NCI-H2171 (cell line): ENCODE data around the gene KIRREL3.

Experiments used
- DNase-seq: peaks from one replicate; lab custom pipeline; 2025; lab: John Stamatoyannopoulos, UW

KIRREL3 gene

DNA sequence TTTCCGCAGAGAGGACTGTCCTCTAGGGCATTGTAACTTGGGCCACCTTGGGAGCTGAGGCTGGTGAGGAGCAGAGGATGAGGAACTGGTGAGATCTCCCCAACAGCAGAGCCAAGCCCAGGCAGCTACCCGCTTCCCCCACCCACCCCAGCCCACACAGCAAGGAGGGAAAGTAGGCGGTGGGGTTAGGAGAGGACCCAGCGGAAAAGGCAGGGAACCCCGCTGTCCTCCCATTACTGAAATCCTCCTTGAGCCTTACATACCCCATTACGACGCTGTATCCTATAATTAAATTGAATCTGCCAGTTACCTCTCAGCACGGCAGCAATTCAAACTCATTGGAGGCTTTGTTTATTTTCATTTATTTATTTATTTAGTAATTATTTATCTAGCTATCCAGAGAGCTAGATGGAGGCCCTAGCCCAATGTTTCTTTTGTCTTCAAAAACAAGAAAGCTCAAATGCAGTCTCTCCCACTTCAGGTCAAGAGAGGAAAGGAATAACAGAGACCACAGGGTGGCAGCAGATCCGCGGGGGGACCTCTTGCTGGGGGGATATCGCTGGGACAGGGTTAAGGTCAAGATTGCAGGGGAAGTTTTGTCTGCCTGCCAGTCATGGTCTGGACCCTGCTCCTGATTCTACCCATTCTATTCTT, 427.1 kb downstream of the KIRREL3 start:
- no peak for DNase-seq

DNA sequence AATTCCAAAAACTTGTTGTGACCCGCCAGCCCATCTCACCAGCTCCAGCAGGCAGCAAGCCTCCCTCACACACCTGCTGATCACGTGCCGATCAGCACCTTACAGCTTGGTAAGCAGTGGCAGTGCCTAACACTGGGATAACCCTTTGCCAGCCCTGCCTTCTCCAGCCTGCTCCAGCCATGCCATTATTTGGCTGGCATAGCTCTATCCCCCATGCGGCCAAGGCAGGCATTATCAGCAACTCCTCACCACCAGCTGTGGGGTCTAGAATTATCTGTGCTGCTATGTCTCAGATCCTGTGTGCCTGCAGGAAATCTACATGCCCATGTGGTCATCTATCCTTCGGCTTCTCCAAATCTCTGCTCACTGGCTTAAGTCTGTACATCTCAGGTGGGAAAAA, 430.1 kb downstream of the KIRREL3 start:
- no peak for DNase-seq

DNA sequence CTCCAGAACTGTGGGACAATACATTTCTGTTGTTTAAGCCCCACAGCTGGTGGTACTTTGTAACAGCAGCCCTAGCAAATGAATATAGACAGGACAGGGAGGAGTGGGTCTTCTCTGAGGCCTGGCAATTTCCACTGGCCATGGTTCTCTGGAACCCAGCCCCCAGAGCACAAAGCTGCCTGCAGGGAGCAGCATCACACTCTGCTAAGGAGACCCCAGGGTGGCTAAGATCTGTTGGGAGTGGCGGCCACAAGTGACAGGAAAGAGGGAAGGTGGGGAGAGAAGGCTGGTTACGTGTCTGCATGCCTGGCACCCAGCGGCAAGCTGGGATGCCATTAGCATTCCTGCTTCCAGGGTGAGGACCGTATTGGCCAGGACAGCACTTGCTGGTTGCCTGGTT, 433.2 kb downstream of the KIRREL3 start:
- no peak for DNase-seq

DNA sequence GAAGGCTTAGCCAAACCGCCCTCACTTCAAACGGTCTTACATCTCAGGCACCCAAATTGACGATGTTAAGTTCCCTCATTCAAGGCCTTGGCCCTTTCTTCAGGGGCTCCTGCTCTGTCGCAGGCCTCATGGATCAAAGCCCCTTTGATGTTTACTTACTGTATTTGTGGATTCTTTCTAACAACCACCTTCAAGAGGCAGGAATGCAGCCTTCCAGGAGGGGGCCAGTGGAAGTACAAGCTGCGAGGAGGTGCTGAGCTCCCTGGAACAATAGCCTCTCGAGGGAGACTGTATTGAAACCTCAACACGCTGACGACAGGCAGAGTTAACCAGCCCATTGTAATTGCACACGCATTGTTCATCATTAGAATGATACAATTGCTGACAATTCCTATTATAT, 436.0 kb downstream of the KIRREL3 start:
- DNase-seq = no peak

DNA sequence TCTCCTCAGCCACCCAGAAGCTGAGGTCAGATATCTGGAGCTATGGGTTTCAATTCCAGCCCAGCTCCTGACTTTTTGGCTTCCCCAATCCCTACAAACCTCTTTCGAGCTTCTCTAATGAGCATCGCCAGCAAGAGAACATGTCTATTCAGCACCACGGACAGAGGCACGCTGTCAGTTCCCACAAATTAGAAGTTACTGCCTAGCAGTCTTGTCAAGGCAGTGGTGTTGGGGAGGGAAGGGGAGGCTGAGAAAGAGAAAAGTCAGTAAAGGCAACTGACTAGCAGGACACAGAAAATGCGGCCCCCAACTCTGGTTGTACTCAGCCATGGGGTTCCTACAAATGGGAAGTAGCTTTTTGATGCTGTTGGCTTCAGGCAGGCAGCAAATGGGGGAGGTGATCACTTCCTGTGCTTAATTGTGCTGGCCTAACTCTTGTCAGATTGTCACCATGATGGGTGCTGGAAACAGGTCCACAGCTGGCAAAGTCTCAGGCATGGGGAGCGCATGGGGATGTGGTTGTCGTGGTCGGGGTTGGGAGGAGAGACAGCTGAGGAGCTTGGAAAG, 439.2 kb downstream of the KIRREL3 start:
- no peak for DNase-seq

DNA sequence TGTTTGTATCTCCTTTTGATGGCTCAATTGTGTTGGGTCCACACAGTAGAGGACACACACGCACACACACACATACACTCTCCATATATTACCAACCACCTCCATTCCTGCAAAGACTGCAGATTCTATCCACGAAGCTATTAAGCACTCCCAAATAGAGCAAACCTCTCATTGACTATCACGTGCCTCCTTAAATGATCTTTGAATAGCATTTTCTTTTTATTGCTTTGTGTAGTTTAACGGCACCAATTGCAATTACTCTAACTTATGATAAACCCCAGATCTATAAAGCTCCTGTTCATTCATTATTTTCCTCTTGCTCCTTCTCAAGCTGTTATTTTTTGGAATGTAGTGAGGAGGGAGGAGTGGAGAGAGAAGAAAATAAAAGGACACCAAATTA, 440.3 kb downstream of the KIRREL3 start:
- no peak for DNase-seq

DNA sequence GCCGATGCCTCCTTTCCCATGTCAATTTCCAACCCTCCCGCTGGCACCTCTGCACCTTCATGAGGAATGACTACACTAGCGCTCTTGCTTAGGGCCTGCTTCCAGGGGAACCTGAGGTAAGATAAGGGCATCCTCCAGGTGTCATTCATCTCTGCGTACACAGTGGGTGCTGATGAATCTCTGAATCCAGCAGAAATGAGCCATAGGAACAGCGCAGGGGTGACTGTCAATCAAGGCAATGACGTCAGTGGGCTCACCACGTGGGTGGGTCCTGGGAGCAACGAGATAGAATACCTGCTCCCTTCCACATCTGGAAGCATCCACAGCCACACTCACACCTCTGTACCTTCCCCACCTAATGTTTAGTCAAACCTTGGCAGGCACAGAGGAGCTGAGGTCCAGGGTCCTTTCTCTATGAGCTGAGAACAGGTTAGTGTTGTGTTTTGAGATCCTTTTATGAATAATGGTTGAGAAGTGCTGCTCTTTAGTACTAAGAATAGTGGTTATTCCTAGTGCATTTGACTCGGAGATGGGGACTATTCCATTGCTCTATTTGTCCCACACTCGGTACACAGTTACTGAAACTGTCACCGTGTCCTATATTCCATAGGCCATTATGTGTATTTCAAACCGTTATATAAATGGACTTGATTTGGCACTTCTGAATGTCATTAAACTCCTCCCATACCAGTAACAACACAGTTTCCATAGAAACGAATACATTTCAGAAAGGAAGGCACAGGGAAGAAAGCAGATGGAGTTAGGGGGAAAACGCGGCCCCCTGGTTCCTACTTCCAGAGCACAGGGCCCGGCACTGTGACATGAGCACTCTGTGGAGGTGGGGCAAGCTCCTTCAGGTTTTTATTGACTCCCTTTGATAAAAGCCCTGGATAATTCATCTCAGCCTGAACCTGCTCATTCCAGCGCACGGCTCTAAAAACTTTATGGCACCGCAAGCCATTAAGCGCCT, 451.7 kb downstream of the KIRREL3 start:
- DNase-seq = no peak

DNA sequence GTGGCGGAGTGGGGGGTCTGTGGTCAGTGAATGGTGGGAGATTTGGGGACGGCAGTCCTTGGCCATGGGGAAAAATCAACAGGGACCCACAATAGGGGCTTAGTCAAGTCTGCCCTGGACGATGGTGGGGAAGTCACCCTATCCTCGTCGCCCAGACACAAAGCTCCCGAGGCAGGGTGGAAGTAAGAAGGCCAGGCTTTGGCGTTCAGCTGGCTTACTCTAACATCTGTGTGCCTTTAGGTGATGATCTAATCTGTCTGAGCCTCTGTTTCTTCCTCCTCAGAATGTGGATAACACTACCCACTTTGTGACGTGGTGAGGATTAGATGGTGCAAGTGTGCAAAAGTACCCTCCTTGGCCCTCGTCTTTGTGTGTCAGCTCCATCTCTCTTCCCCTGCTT, 452.9 kb downstream of the KIRREL3 start:
- no peak for DNase-seq

DNA sequence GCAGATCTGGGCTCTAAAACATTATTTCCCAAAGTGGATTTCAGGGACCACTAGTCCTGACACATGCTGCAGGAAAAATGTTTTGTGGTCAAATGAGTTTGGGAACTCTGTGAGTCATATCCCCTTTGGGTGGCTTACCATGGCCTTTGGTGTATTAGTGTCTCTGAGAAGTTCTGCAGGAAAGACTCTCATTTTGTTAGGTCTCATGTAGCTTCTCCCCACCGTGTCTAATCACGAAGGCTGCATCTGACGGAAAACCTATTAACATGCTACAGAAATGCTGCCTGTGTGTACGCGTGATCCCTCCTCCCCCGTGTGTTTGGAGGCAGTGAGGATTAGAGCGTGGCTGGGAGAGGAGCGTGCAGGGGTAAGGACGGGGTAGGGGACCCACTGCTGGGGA, 453.4 kb downstream of the KIRREL3 start:
- DNase-seq = no peak

DNA sequence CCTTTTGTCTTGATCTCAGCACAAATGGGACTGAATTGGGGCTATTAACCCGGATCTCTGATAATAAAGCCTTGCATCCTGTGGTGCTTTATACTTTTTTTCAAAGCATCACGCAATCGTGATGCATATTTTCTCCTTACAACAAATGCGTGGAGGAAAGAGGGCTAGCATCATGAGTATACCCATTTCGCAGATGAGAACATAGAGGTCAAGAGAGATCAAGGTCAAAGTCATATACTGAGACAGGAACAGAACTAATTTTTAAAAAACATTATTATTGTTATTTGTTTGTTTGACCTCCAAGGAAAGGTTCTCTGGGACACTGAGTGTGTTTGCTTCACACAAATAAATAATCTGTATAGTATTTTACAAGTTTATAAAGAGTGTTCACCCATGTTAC, 453.9 kb downstream of the KIRREL3 start:
- DNase-seq = no peak

DNA sequence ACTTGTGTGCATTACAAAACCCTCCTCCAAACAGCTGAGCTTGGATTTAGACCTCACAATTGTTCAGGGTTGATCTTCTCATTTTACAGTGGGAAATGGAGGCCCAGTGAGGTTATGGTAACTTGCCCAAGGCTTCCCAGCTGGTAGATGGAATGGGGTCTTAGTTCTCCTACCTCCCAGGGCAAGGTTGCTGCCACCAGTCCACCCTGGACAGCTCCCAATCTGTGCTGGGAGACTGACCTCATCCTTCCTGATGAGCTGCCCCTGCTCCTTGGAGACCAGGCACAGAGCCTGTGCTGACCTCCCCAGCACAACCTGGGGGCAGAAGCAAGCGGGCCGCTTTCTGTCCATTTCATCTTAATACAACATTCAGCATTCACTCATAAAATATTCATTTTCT, 454.4 kb downstream of the KIRREL3 start:
- no peak for DNase-seq

DNA sequence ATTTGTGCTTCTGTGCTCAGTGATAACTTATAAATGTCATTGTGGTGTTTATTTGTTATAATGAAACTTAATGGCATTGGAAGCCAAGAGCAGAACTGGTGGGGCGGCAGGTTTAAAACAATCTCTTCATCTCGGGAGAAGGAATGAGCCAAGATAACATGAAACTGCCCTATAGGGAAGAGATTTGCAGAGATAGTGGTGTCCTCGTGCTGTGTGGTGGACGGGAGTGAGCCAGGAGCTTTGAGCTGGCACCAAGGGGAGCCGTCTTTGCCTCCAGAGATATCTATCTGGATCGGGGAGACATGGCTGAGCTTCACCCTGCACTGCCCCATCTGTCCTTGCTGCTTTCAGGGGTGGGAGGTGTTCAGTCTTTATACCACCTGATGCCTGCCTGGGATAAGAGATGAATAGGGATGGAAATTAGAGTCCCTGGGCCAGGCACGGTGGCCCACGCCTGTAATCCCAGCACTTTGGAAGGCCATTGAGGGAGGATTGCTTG, 455.5 kb downstream of the KIRREL3 start:
- no peak for DNase-seq

DNA sequence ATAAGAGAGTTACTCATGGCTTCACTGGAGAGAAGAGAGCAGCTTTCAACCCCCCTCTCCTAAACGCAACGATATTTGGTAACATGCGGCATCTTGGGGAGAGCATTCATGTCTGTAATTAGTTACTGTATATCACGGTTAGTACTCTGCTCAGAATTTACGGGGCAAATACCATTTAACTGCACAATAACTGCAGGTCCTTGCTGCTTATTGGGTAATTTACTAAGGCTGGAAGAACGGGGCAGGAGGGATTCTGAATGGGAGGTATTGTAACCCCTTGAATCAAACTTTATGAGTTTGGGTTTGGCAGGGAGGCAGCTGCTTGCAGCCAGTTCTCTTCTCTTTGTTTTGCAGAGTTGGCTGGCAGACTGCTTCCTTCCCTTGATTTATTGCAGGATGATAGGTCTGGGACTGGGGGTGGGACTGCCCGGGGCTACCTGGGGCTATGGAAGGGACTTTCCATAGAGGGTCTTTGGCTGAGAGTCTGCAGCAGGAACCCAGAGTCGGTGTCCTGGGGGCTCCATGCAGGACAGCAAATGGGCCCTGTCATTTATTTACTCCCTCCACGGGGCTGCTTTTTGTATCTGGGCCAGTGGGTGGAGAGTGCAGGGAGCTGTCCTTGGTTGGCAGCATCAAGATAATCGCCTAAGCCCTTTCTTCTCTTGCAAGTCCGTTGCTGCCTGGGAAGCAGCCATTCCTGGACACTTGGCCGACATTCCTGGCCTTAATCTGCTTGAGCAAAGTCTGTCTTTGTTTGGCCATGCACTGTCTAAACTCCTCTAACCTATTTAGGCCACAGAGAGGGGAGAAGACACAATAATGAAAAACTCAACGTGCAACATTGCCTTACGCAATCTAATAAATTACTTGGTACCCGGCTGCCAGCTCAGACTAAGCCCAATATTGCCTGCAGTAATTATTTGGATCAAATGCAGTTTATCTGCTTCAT, 456.2 kb downstream of the KIRREL3 start:
- no peak for DNase-seq

DNA sequence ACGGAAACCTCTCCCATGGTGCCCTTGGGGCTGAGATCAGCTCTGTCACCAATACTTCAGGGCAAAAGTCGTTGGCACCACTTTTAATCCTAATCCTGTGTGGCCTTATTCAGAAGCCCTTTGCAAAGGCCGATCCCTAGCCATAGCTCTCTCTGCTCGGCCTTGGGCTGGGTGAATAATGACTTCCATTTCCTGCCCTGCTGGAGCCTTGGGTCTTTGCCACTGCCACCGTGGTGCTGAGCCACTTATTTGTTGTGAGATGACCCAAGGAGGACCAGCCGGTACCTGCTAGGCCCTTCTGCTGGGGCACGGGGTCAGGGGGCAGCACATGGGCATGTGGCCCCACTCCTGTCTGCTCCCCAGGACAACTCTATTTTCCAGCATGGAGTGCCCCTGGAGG, 456.9 kb downstream of the KIRREL3 start:
- DNase-seq = no peak

DNA sequence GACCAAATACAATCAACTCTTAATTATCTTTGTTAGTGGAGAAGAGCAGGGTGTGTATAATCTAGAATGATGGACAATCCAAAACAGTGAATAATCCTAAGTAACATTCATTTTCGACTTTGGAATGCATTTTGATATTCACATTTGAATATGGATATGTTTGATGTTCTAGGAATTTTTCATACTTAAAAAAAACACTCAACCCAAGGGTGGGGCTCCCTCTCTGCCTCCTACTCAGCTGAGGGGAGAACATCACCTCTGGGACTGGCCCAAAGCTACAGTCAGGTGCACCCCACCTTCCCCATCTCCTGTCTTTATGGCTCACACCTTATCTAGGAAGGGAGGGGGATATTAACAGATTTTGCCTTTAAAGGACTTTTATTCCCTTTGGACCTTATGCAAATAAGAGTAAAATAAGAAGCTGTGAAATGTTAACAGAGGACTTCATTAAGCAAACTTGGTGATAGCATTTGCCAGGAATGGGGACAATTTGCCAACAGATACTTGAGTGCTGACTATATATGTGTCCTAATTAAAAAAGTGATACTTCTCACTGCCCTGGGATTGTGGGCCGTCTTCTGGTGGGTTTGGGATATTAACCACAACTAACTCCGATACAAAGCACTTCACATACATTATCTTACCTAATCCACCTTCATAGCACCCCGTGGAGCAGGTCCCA, 458.1 kb downstream of the KIRREL3 start:
- no peak for DNase-seq

DNA sequence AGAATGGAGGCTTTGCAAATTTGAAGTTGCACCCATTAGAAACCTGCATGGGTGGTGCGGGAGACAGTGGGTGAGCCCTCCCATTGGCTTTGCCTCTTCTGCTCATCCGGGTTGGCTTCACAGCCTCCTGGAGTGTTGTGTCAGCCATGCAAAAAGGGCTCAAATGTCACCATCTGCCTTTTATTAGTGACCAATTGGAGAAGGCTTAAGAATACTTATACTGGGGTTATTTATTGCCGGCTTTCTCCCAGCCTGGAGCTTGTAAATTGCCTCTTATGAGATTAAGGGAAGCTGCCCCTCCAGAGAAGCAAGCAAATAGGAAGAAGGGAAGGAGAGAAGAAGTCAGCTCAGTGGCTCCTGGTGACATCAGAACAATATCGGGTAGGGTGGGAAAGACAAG, 462.5 kb downstream of the KIRREL3 start:
- no peak for DNase-seq

DNA sequence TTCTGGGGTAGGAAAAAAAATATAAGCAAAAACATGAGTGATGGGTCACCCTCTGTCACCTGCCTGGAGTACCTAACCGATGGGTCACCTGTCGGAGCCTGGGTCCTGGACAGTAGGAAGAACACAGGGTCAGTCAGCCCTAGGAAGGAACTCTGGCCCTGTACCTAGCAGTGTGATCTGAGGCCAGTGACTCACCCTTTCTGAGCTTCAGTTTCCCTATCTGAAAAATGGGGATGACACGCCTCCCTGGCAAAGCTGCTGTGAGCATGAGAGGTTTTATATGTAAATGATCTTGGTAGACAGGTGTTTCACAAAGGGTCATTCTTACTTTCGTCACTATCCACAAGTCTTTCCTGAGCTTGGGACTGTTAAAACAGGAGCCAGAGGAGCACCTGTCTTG, 463.1 kb downstream of the KIRREL3 start:
- DNase-seq = no peak

DNA sequence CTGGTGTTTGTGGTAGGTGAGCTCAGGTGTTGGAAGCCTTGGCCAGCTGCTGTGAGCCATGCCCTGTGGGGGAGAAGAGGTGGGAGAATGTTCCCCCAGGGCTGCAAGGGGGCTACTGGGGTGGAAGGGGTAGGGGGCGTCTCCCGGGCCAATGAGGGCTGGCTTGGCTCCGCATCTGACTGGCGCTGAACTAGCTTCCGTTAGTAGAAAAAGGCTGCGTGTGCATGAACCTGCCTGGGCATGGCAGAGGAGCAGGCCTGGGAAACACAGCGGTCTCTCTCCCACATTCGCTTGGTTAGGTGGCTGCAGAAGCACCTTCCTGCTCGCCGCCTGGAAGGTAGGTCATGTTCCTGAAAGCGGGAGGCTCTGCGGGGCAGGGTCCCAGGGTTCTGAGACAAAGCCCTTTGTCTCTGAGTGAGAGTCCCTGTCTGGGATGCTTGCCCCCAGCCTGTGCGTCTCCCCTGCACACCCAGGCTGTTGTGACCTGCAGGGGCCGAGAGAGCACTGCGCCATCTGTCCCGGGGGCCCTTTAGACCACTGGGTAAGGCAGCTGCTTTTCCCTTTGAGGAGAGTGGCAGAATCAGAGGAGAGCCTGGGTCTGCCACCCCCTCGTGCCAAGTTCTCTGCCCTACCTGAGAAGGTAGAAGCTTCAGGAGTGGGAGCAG, 466.3 kb downstream of the KIRREL3 start:
- DNase-seq = no peak

DNA sequence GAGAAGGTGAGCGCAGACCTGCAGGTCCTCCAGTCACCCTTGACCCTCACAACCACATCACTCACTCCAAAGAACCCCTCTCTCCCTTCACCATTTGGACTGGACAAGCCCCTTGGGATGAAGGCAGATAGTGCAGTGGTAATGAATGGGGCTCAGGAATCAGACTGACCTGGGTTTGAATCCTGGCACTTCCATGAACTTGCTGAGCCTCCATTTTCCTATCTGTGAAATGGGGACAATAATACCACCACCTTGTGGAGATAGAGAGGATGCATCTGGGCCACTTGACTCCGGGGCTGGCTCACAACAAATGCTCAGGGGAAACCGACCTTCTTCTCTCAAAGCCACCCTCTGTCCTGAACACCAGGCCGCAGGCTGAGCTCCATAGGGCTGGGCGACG, 467.0 kb downstream of the KIRREL3 start:
- DNase-seq = no peak

DNA sequence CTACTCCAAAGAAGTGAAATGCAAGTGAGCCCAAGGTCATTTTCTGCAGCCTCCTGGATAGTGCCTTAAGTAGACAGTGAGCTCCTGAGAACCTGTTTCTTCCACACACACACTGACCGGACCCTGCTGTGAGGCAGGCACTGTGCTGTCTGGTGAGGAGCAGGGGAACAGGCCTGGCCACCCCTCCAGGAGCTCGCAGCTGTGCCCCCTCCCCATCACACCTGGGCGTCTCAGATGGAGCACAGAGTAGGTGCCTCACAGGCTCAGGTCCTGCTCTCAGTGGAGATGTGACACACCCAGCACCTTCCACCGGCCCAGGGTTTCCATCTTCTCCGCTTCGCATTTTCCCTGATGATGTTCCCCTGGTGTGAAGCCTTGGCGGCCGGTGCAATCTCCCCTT, 470.2 kb downstream of the KIRREL3 start:
- DNase-seq = no peak

DNA sequence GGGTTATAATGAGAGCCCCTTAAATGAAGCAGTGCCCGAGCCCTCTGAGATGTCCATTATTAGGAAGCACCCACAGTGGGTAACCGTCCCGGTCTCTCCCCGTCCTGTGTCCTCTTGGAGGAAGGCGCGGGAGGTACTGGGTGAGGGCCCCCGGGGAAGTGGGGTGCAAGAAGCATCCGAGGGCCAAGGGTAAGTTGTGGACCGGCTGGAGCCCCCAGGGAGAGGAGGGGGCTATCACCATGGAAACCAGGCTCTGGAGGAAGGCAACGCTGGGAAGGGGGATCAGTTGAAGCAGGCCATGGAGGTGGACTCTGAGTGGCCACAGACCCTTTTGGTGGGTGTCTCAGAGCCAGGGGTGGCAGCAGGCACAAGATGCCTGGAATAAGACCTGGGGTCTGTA, 471.5 kb downstream of the KIRREL3 start:
- no peak for DNase-seq
